Endometrium (tissue), 2 donors: ENCODE data around the gene SCYGR2.

ENCODE experiments used
- FAIRE-seq: peaks from 2 replicates; lab custom pipeline; 2012; peaks lifted over from hg19 to GRCh38; lab: Jason Lieb, UNC
- donor health status: control.
- donor health status: control.

Gene SCYGR2

GRCh38 chr2:227613272-227613660 lies 14.6 kb downstream of the SCYGR2 start:
- no peak for FAIRE-seq

- FAIRE-seq: no peak
These were observed 15.6 kb downstream of the SCYGR2 start for GRCh38 chr2:227614246-227614645.

DNA sequence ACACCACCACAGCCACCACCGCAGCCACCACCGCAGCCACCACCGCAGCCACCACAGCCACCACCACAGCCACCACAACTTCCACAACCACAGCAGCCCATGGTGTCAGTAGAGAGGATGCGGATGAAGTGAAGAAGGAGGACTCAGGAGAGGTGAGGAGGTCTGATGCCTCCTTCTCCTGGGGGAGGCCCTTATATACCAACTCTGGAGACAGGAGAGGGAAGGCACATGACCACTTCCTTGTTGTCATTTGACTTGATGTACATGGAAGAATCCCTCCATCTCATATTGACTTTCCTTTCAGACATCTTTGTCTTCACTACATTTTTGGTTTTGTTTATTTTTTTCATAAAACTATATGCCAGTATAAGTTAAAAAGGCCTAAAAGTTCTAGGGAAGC lies 16.0 kb downstream of the SCYGR2 start, which contains the start of gene SCYGR3:
TSS of gene SCYGR3 (minus strand) at position 101 of the 400 bp plus-strand sequence. CDS start at position 101, 0 bp downstream.
- FAIRE-seq: no peak

- no peak for FAIRE-seq
These were observed 16.5 kb downstream of the SCYGR2 start for GRCh38 chr2:227615181-227615580.

DNA sequence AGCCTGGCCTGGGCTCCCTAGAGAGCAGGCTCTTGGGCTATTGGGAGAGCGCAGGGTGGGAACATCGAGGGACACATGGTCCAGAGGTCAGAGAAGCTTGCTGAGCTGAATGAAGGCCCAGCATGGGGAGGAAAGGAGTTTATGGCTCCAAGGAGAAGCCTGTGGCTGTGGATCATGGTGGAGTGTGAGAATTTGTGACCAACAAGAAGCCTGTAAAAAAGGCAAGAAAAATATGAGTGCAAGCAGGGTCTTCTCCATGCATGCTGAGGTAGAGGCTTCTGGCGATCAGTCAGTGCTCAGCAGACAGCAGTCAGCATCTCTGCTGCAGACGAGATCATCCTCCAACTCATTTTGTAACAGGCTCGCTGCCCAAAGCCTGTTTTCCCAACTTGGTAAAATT lies 17.2 kb downstream of the SCYGR2 start:
- FAIRE-seq: no peak

DNA sequence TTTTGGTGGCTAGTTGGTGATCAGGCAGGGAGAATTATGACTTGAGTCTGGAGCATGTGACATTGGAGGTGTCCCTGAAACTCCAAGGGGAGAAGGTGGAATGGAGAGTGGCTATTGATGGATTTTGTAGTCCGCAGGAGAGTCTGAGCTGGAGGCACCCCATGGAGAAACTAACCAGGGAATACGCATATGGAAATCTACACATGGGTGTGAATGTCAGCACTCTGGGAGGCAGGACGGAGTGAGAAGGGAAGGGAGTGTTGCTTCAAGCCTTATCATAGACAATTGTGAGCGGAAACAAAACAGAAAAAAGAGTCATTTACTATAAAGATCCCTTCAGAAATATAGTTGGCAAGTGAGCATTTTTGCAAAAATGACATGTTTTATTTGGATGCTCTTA lies 17.9 kb downstream of the SCYGR2 start:
- FAIRE-seq: no peak

DNA sequence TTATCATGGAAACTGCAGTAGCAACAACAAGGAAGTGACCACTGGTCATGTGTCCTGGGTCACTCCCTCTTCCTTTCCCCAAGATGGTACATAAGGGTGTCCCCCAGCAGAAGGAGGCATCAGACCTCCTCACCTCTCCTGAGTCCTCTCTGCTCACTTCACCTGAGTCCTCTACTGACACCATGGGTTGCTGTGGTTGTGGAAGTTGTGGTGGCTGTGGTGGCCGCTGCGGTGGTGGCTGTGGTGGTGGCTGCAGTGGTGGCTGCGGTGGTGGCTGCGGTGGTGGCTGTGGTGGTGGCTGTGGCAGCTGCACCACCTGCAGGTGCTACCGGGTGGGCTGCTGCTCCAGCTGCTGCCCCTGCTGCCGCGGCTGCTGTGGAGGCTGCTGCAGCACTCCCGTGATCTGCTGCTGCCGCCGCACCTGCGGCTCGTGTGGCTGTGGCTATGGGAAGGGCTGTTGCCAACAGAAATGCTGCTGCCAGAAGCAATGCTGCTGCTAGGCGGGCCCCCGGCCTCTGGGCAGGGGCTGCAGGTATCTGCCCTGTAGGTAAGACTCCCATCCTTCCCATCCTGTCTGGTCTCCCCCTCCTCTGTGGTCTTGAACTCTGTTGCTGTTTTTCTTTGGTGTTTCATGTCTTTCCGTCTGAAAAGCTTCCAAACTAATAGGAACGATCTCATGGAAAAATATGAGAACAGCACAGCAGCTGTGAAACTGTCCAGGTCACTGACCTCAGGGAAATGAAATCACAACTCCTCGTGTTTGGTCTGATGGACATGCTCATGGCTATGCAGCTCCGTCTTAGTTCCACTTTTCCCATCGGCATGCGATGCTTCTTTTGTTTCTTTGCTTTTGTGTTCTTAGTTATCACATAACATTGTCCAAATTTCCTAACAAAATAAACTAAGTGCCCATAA lies 18.9 kb downstream of the SCYGR2 start, which contains the start of gene SCYGR4:
TSS of gene SCYGR4 (plus strand) at position 183 of the 915 bp plus-strand sequence. CDS start at position 183, 0 bp downstream.
- no peak for FAIRE-seq

- no peak for FAIRE-seq
These were observed 24.5 kb downstream of the SCYGR2 start for GRCh38 chr2:227623226-227623625.

- no peak for FAIRE-seq
These were observed 26.7 kb downstream of the SCYGR2 start for GRCh38 chr2:227625420-227625819.

DNA sequence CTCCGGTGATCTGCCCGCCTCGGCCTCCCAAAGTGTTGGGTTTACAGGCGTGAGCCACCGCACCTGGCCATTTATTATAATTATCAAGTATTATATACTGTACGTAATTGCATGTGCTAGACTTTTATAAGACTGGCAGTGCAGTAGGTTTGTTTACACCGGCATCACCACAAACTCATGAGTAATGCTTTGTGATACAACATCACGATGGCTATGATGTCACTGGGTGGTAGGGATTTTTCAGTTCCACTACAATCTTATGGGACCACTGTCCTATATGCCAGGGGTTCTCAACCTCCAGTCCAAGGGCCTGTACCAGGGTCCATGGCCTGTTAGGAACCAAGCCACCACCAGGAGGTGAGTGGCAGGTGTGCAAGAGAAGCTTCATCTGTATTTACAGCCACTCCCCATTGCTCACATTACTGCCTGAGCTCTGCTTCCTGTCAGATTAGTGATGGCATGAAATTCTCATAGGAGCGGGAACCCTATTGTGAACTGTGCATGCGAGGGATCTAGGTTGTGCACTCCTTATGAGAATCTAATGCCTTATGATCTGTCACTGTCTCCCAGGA lies 28.0 kb downstream of the SCYGR2 start:
- no peak for FAIRE-seq

DNA sequence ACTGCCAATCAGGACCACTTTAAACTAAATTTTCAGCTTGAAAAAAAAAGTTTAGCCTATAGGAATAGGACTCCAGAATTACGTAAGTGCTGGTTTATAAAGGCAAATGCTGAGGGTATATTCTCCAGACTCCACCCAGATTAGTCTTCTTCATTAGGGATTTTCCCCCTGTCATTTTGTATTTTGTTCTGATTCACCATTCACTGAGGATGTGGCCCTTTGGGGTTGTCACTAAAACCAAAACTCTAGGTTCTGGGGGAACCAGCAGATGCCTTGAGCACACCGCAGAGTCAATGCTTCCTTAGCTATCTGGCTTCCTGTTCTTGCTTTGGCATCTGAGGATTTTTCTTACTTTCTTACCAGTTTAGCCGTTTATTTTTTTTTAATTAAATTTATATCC lies 29.1 kb downstream of the SCYGR2 start:
- FAIRE-seq: no peak

- no peak for FAIRE-seq
These were observed 30.7 kb downstream of the SCYGR2 start for GRCh38 chr2:227629435-227629834.

GRCh38 chr2:227630322-227630721 lies 31.6 kb downstream of the SCYGR2 start:
- no peak for FAIRE-seq

GRCh38 chr2:227632827-227633226 lies 34.1 kb downstream of the SCYGR2 start:
- FAIRE-seq: no peak

DNA sequence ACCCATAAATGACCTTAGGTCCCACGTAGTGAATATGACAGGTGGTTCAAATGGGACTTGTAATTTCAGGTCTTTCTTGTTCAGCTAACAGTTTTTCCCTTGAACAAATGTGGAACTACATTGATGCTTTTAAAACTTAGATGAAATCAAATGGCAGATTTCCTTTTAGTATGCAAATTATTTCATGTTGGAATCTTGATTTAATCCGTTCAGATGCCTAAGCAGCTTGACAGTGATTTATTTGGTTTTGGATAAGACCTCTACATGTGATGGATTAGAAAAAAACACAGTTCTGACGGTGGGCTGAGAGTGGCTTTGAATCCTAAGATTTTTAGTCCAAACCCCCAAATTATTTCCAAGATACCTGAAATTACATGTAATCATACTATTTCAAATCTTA lies 35.5 kb downstream of the SCYGR2 start:
- no peak for FAIRE-seq

DNA sequence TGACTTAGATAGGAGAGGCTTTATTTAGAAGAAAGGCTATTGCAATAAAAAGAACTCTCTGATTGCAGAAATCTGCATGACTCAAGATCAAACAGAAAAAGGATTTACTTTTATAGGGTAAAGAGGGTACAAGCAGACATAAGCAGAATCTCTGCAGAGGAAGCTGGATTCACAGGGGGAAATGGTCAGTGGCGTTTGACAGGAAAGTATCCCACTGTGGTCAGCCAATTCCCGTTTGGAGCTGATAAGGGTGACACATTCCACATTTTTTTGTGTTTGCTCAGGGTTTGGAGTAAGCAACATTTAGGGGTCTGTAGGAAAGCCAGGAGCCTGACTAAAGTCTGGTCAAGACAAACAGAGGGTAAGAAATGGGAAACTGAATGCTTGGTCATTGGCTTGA lies 44.0 kb downstream of the SCYGR2 start:
- no peak for FAIRE-seq

DNA sequence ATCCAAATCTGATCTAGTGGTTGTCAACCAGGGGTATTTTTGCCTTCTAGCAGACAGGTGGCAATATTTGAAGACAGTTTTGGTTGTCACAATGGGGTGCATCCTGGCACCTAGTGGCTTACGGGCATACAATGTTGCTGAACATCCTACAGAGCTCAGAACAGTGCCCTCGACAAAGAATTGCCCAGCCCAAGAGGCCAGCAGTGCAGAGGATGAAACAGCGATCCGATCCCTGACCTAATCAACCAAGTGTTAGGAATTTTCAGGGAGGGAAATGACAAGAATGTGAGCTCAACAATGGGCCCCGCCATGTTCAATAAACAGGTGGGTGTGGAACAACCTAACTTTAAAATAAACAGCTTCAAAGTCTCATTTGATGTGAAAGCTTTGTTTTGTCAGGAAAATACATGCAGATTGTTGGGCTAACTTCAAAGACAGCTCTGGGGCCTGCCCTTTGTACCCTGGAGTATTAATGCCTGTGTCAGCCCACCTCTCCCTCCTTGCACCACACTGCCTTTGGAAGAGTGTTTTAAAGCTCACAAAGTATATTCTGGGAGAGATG lies 45.4 kb downstream of the SCYGR2 start:
- no peak for FAIRE-seq
